ENCODE data around the gene D2HGDH. TPM values are rescaled to one million over a fixed set of nuclear protein-coding genes. Genes with fewer than 3 reads are reported as not detected.

Gene D2HGDH
- total RNA-seq, 1 donor from 2014 or later = 40.4 TPM

DNA sequence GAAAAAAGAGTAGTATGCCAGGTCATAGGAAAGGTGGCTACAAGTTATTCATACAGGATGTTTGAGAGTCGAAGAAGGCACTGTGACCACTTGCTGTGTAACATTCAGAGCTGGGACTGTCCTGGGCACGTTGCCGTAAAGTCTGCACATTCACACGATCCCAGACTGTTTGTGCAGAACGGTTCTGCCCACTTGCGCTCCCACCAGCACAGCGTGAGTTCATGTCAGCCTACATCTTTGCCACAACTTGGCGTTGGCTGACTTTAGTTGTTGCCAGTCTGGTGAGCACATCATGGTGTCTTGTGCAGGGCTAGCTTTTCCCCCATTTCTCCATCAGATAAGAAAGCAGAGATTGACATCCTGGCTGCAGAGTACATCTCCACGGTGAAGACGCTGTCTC, 25.6 kb upstream of the D2HGDH start:
- H3K4me3 Mint-ChIP-seq = no peak overlapping the region
- intact Hi-C loops (cut with micrococcal nuclease) = no loop called here
- H3K27ac Mint-ChIP-seq = no peak overlapping the region

DNA sequence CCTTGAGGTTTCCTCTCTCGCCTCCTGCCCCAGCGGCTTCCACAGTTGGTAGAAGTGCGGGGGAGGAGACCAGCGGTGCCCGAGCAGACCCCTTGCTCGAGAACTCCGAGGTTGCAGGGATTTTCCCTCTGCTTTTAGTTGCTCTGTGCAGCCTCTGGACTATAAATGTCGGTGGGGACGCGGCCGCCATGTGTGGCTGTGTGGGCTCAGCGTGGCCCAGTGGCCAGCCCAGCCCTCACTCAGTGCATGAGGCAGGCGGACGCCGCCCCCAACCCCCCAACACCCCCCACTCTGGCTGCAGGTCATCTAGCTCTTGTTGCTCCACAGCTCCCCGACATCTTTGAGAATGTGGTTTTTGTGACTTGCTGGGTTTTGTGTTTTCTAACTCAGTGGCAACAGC, 15.3 kb upstream of the D2HGDH start:
- peaks cover 60% of the 10 kb centered on the region for H3K36me3 Mint-ChIP-seq (ENCODE audit: low read depth)
- no peaks in the 10 kb centered on the region for H3K9me3 Mint-ChIP-seq
- intact Hi-C loops (cut with micrococcal nuclease) = no loop called here
- no peaks in the 10 kb centered on the region for H3K4me1 Mint-ChIP-seq
- H3K27ac Mint-ChIP-seq = no peak overlapping the region
- no peak overlapping the region for H3K4me3 Mint-ChIP-seq
- no peaks in the 10 kb centered on the region for H3K27me3 Mint-ChIP-seq
- DNase-seq = no peak

More for the DNA sequence above, 25.6 kb upstream of the D2HGDH start:
- Mint-ChIP-seq H3K4me1 (no peaks in the 10 kb centered on the region), H3K27me3 (no peaks in the 10 kb centered on the region), H3K36me3 (ENCODE audit: low read depth) (peaks cover 67% of the 10 kb centered on the region), H3K9me3 (no peaks in the 10 kb centered on the region)
- no peak for DNase-seq

GRCh38 chr2:241720099-241720498, 14.3 kb upstream of the D2HGDH start:
- Mint-ChIP-seq H3K27me3 (no peaks in the 10 kb centered on the region), H3K9me3 (no peaks in the 10 kb centered on the region), H3K4me1 (no peaks in the 10 kb centered on the region), H3K27ac (no peak overlapping the region), H3K36me3 (ENCODE audit: low read depth) (peaks cover 56% of the 10 kb centered on the region), H3K4me3 (no peak overlapping the region)
- intact Hi-C loops (cut with micrococcal nuclease) = no loop called here
- no peak for DNase-seq

DNA sequence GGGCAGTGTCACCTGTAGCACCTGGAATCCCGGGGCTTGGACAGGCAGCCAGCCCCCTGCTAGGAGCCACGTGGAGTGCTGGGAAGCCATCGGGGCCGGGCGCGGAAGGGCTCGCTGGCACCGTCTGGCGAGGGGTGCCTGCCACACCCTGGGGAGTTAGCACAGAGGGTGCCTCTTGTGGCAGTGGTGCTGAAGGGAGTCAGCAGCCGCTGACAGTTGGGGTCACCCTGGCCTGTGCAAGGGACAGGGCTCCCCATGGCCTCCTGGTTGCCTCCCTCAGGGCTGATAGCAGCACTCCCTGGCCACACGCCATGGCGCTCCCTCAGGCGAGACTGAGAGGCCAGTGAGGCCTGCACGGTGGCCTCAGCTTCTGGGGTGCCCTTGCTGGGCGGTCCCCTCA, 13.9 kb upstream of the D2HGDH start:
- no peak overlapping the region for H3K27ac Mint-ChIP-seq
- H3K9me3 Mint-ChIP-seq = no peaks in the 10 kb centered on the region
- no peaks in the 10 kb centered on the region for H3K27me3 Mint-ChIP-seq
- no peaks in the 10 kb centered on the region for H3K4me1 Mint-ChIP-seq
- peaks cover 56% of the 10 kb centered on the region for H3K36me3 Mint-ChIP-seq (ENCODE audit: low read depth)
- DNase-seq = no peak
- intact Hi-C loops (cut with micrococcal nuclease) = no loop called here
- no peak overlapping the region for H3K4me3 Mint-ChIP-seq

GRCh38 chr2:241721852-241722251, 12.6 kb upstream of the D2HGDH start:
- intact Hi-C loops (cut with micrococcal nuclease) = no loop called here
- Mint-ChIP-seq H3K27me3 (no peaks in the 10 kb centered on the region), H3K4me3 (no peak overlapping the region), H3K9me3 (no peaks in the 10 kb centered on the region), H3K4me1 (no peaks in the 10 kb centered on the region), H3K36me3 (ENCODE audit: low read depth) (peaks cover 53% of the 10 kb centered on the region), H3K27ac (no peak overlapping the region)
- no peak for DNase-seq

DNA sequence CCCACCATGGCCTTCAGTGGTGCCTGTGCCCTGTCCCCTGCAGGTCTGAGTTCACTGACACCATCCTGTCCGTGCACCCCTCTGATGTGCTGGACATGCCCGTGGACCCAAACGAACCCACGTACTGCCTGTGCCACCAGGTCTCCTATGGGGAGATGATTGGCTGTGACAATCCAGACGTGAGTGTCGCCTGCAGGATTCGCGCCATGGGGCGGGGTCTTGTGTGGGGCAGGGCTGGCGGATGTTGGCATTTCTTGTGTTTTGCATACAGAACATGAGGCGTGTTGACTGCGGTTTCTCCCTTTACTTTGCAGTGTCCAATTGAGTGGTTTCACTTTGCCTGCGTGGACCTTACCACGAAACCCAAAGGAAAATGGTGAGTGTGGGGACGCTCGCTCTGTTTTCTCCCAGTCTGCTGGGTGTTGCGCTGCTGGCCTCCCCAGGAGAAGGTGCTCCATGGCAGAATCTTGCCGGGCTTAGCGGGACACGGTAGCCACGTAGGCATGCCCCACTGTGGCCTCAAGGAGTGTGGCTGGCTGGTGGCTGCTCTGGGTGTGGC, 11.5 kb upstream of the D2HGDH start:
- Mint-ChIP-seq H3K27ac (no peak overlapping the region), H3K4me3 (no peak overlapping the region), H3K4me1 (no peaks in the 10 kb centered on the region), H3K9me3 (no peaks in the 10 kb centered on the region), H3K27me3 (no peaks in the 10 kb centered on the region), H3K36me3 (ENCODE audit: low read depth) (peaks cover 48% of the 10 kb centered on the region)
- intact Hi-C loops (cut with micrococcal nuclease) = no loop called here
- DNase-seq = peak; percentile 51

- Mint-ChIP-seq H3K27me3 (no peaks in the 10 kb centered on the region), H3K27ac (no peak overlapping the region), H3K9me3 (no peaks in the 10 kb centered on the region), H3K4me1 (peaks cover 2% of the 10 kb centered on the region), H3K4me3 (no peak overlapping the region), H3K36me3 (ENCODE audit: low read depth) (peaks cover 46% of the 10 kb centered on the region)
- DNase-seq = peak; percentile 59
- intact Hi-C loops (cut with micrococcal nuclease) = no loop called here
Observed at GRCh38 chr2:241724259-241724974, 10.0 kb upstream of the D2HGDH start.

DNA sequence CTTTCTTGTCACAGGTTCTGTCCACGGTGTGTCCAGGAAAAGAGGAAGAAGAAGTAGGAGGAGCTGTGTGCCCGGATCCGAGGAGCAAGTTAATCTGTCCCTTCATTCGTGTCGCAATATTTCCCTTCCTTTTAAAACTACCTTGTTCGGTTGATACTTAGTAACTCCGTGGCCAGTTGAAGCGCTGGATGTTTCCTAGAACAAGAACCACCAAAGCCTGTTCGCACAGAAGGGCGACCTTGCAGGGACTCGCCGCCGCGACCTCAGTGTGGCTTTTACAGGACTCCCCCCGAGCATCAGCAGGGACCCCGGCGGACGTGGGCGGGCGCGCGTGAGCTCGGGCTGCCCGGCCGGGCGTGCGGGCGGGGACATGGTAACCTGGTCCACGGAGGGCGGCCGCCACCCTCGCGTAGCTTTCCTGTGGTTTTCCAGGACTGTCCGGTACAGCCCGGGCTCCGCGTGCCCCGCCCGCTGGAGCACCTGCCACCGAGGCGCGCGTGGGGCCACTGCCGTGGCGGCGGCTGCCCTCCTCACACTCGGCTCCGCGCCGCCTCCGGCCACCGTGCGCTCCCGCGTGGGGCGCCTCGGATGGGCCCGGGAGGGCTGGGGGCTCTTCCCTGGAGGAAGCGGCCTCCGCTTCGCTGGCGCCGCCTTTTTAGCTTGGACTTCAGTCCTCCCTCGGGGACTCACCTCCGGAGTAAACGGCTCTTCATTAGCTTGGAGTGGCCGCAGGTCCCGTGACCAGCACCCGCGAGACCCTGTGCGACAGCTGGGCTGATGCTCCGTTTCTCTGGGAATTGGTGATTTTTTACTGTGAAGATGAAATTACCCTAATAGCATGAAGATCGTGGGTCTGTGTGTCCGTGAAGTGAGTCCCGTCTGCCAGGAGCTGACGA, 9.2 kb upstream of the D2HGDH start:
- Mint-ChIP-seq H3K4me3 (no peak overlapping the region), H3K4me1 (peaks cover 7% of the 10 kb centered on the region), H3K27me3 (no peaks in the 10 kb centered on the region), H3K27ac (no peak overlapping the region), H3K9me3 (no peaks in the 10 kb centered on the region), H3K36me3 (ENCODE audit: low read depth) (peaks cover 40% of the 10 kb centered on the region)
- intact Hi-C loops (cut with micrococcal nuclease) = no loop called here
- no peak for DNase-seq

DNA sequence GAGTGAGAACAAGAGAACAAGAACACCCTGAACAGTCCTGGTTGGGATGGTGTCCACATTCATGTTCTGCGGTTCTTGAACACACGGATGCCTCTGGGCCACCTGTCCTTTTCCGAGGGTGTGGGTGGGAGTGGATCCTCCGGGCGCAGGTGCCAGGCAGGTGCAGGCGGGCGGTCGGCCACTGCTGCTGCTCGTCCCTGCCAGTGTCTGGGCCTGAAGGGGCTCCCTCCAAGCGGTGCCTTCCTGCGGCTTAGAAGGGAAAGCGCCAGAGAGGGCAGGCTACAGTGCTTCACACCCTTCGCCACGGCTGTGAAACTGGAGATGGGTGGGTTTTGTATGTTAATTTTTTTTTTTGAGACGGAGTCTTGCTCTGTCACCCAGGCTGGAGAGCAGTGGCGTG, 8.0 kb upstream of the D2HGDH start:
- H3K27ac Mint-ChIP-seq = no peak overlapping the region
- H3K36me3 Mint-ChIP-seq (ENCODE audit: low read depth) = peaks cover 32% of the 10 kb centered on the region
- DNase-seq = no peak
- H3K4me3 Mint-ChIP-seq = no peak overlapping the region
- no peaks in the 10 kb centered on the region for H3K27me3 Mint-ChIP-seq
- H3K4me1 Mint-ChIP-seq = peaks cover 16% of the 10 kb centered on the region
- intact Hi-C loops (cut with micrococcal nuclease) = no loop called here
- H3K9me3 Mint-ChIP-seq = no peaks in the 10 kb centered on the region

DNA sequence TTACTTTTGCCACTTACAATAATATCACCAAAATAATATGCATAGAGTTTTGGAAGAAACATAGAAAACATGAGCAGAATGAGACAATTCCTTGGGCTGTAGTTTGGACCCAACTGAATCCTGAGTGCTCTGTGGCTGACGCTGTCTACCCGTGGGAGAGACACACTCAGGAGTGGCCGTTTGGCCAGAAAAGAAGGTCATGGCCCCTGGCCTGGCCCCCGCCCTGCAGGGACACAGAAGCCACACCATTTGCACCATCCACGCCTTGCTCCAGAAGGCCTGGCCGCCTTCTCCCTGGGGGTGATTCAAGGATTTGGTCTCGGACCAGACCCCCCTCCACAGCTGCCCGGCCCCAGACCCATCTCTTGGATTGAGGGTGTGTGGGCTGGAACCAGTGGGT, 6.4 kb upstream of the D2HGDH start:
- no peak for DNase-seq
- Mint-ChIP-seq H3K4me1 (peaks cover 26% of the 10 kb centered on the region), H3K27me3 (no peaks in the 10 kb centered on the region), H3K36me3 (ENCODE audit: low read depth) (peaks cover 18% of the 10 kb centered on the region), H3K4me3 (no peak overlapping the region), H3K27ac (no peak overlapping the region), H3K9me3 (no peaks in the 10 kb centered on the region)
- intact Hi-C loops (cut with micrococcal nuclease) = no loop called here

DNA sequence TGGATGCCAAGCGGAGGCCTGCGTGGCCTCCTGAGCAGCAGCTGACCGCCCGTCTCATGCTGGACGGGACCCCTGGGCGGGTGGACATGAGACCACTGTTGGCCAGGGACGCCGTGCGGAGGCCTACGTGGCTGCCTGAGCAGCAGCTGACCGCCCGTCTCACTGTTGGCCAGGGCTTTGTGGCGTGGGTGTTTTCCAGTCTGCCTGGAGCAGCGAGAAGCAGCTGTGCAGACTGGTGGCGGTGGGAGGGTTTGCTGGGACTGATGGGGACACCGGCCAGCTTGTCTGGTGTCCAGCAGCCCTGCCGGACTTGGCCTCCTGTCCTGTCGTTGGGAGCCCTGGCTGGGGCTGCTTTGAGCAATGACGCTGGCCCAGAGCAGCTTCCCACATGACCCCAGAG, 5.8 kb upstream of the D2HGDH start:
- no peaks in the 10 kb centered on the region for H3K27me3 Mint-ChIP-seq

DNA sequence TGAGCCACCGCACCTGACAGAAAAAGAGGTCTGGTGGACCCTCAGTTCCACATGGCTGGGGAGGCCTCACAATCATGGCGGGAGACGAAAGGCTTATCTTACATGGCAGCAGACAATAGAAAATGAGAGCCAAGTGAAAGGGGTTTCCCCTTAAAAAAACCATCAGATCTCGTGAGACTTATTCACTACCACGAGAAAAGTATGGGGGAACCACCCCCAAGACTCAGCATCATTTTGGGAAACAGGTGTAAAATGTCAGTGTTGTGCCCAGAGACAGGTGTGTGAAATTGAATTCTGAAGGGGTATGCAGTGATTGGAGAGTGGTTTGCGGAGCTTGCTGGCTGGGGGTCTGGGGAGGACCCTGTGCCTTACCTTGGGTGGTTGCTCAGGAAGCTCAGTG, 4.6 kb upstream of the D2HGDH start:
- Mint-ChIP-seq H3K4me3 (no peak overlapping the region), H3K27me3 (no peaks in the 10 kb centered on the region)

More for the DNA sequence above, 5.8 kb upstream of the D2HGDH start:
- intact Hi-C loops (cut with micrococcal nuclease) = no loop called here
- Mint-ChIP-seq H3K4me3 (no peak overlapping the region), H3K27ac (no peak overlapping the region), H3K36me3 (ENCODE audit: low read depth) (peaks cover 12% of the 10 kb centered on the region), H3K4me1 (peaks cover 28% of the 10 kb centered on the region), H3K9me3 (no peaks in the 10 kb centered on the region)
- no peak for DNase-seq

GRCh38 chr2:241730671-241731293, 3.6 kb upstream of the D2HGDH start:
- intact Hi-C loops (cut with micrococcal nuclease) = loop anchor here (5.0 kb wide), 1 partner anchor 132 kb away; no protein-coding TSS in a partner anchor
- Mint-ChIP-seq H3K4me1 (peaks cover 30% of the 10 kb centered on the region), H3K4me3 (peak overlapping the region; percentile 1), H3K27me3 (no peaks in the 10 kb centered on the region), H3K9me3 (no peaks in the 10 kb centered on the region), H3K27ac (peak overlapping the region; percentile 69), H3K36me3 (ENCODE audit: low read depth) (peaks cover 4% of the 10 kb centered on the region)
- no peak for DNase-seq

More for the DNA sequence above, 4.6 kb upstream of the D2HGDH start:
- no peaks in the 10 kb centered on the region for H3K9me3 Mint-ChIP-seq
- H3K27ac Mint-ChIP-seq = no peak overlapping the region
- peaks cover 5% of the 10 kb centered on the region for H3K36me3 Mint-ChIP-seq (ENCODE audit: low read depth)
- no peak for DNase-seq
- H3K4me1 Mint-ChIP-seq = peaks cover 30% of the 10 kb centered on the region
- intact Hi-C loops (cut with micrococcal nuclease) = loop anchor here (5.0 kb wide), 1 partner anchor 132 kb away; no protein-coding TSS in a partner anchor

Data from activated CD4-positive, alpha-beta T cell treated with anti-CD3 and anti-CD28 coated beads, Interleukin-2, amount 10 ng/mL, durations not matched to agents 24 days and 14 days (primary cell).